Activated T-helper 1 cell treated with Interleukin-2 at 50 U/mL for 16 hours (primary cell): ENCODE measurements around the gene ETNK2.

Experiments
- DNase-seq: peaks from one replicate; pipeline ENCODE4 v3.0.0-alpha.2; 2020; ENCODE audit warnings: low read depth

The ETNK2 gene

GRCh38 chr1:204151552-204152309 is at the start of gene ETNK2:
Gene ETNK2, minus strand, starts transcription at chr1:204152044. Its CDS starts 192 bp downstream, at chr1:204151852.
- peak; percentile 43 for DNase-seq

- no peak for DNase-seq
Observed at GRCh38 chr1:204201348-204202040, 49.6 kb upstream of the ETNK2 start.

- DNase-seq: no peak
Observed at GRCh38 chr1:204199579-204199978, 47.7 kb upstream of the ETNK2 start.

- DNase-seq: no peak
Observed at GRCh38 chr1:204198348-204199340, 46.8 kb upstream of the ETNK2 start.

GRCh38 chr1:204197068-204197467 is 45.2 kb upstream of the ETNK2 start:
- DNase-seq: no peak

GRCh38 chr1:204196068-204196795 is 44.4 kb upstream of the ETNK2 start, which contains the start of gene KISS1:
Gene KISS1, minus strand, starts transcription at chr1:204196491. Its CDS starts 3,615 bp downstream, at chr1:204192876.
- DNase-seq: no peak

GRCh38 chr1:204194771-204195170 is 42.9 kb upstream of the ETNK2 start:
- no peak for DNase-seq

GRCh38 chr1:204194080-204194479 is 42.2 kb upstream of the ETNK2 start:
- DNase-seq: no peak

- DNase-seq: no peak
Observed at GRCh38 chr1:204192589-204193352, 40.9 kb upstream of the ETNK2 start.

GRCh38 chr1:204192046-204192445 is 40.2 kb upstream of the ETNK2 start:
- no peak for DNase-seq

- no peak for DNase-seq
Observed at GRCh38 chr1:204191456-204191855, 39.6 kb upstream of the ETNK2 start.

GRCh38 chr1:204190212-204191211 is 38.7 kb upstream of the ETNK2 start:
- DNase-seq: no peak

GRCh38 chr1:204188959-204189639 is 37.3 kb upstream of the ETNK2 start:
- no peak for DNase-seq

GRCh38 chr1:204186597-204186996 is 34.8 kb upstream of the ETNK2 start:
- DNase-seq: no peak

- DNase-seq: no peak
Observed at GRCh38 chr1:204181116-204181515, 29.3 kb upstream of the ETNK2 start.

GRCh38 chr1:204180133-204180532 is 28.3 kb upstream of the ETNK2 start:
- DNase-seq: no peak

- no peak for DNase-seq
Observed at GRCh38 chr1:204178487-204179281, 26.8 kb upstream of the ETNK2 start.

GRCh38 chr1:204177133-204177532 is 25.3 kb upstream of the ETNK2 start:
- no peak for DNase-seq
